NCI-H2081 treated with DMSO at 0.1 percent for 48 hours (cell line): ENCODE measurements around the gene DPYSL4.

ENCODE experiments used
- DNase-seq: peaks from one replicate; lab custom pipeline; 2025; lab: John Stamatoyannopoulos, UW

Gene DPYSL4

GRCh38 chr10:132163826-132164515, 22.8 kb upstream of the DPYSL4 start:
- DNase-seq: no peak

- DNase-seq: no peak
These were observed 21.9 kb upstream of the DPYSL4 start for GRCh38 chr10:132164761-132165278.

- no peak for DNase-seq
These were observed 21.2 kb upstream of the DPYSL4 start for GRCh38 chr10:132165416-132165980.

GRCh38 chr10:132166216-132166950, 20.4 kb upstream of the DPYSL4 start:
- DNase-seq: no peak

- no peak for DNase-seq
These were observed 19.6 kb upstream of the DPYSL4 start for GRCh38 chr10:132167041-132167674.

GRCh38 chr10:132167976-132168375, 18.8 kb upstream of the DPYSL4 start:
- DNase-seq: no peak

- no peak for DNase-seq
These were observed 18.1 kb upstream of the DPYSL4 start for GRCh38 chr10:132168571-132169030.

- DNase-seq: no peak
These were observed 17.6 kb upstream of the DPYSL4 start for GRCh38 chr10:132169031-132169765.

- DNase-seq: no peak
These were observed 16.8 kb upstream of the DPYSL4 start for GRCh38 chr10:132169766-132170560.

- no peak for DNase-seq
These were observed 16.0 kb upstream of the DPYSL4 start for GRCh38 chr10:132170561-132171361.

GRCh38 chr10:132172091-132173066, 14.4 kb upstream of the DPYSL4 start:
- no peak for DNase-seq

- no peak for DNase-seq
These were observed 13.6 kb upstream of the DPYSL4 start for GRCh38 chr10:132173185-132173584.

- DNase-seq: no peak
These were observed 12.5 kb upstream of the DPYSL4 start for GRCh38 chr10:132174237-132174636.

GRCh38 chr10:132175408-132175807, 11.3 kb upstream of the DPYSL4 start:
- no peak for DNase-seq

- no peak for DNase-seq
These were observed 10.7 kb upstream of the DPYSL4 start for GRCh38 chr10:132175907-132176581.

- DNase-seq: no peak
These were observed 9.9 kb upstream of the DPYSL4 start for GRCh38 chr10:132176623-132177500.

GRCh38 chr10:132178046-132178445, 8.7 kb upstream of the DPYSL4 start:
- no peak for DNase-seq
